Stimulated activated CD4-positive, alpha-beta T cell treated with anti-CD3 and anti-CD28 coated beads, TNF-alpha, amount 100 ng/mL, for 24 hours (primary cell): ENCODE results near the gene ARMC9.
"Not testable (repeated sequence)": the region's sequence is repeated elsewhere in the genome, so short reads cannot be mapped to it uniquely, and the experiment has no call there.

Experiments
- DNase-seq, 3 experiments: peaks; one replicate each; pipeline ENCODE4 v3.0.0-alpha.2; 2020; ENCODE audit warnings: low read depth in 3 of 3

The ARMC9 gene

DNA sequence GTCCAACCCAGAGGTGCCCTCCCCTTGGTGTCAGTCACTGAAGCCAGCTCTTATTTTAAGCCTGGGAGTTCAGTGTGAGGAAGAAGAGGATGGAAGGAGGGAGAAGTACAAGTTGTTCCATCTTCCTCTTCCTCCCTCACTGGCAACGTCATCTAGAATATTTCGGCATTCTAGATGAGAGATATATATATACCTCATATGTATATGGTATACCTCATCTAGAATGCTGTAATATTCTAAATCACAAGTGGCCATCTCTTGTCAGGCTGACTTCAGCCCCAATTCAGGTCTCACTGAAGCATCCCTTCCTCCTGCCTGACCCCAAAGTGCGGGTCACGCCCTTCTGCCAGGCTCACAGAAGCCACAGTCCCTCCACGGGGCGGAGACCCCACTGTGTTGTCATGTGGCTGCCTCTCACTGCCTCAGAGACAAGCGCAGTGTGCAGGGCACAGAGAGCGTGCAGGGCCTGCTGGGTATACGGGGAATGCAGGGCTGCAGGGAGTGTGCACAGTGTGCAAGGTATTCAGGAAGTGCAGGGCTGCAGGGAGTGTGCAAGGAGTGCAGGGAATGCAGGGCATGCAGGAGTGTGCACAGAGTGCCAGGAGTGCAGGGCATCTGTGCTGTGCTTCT, 164.2 kb downstream of the ARMC9 start:
- DNase-seq = no peak

DNA sequence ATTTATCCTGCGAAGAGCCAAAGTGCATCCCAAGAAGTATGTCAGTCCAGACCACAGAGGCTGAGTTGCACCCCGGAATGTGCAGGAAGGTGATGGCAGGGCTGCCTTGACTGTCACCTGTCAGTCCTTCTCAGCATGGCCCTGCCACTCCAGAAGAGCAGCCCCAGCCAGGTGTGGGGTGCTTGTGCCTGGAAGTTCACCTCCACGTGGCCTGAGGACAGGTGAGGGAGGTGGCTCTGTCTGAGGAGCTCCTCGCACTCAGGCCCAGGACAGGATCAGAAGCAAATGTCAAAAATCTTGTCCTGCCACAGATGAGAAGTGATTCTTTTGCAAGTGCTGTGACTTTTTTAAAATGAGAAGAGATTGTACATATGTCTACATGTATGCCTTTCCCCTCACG, 165.6 kb downstream of the ARMC9 start:
- no peak for DNase-seq

DNA sequence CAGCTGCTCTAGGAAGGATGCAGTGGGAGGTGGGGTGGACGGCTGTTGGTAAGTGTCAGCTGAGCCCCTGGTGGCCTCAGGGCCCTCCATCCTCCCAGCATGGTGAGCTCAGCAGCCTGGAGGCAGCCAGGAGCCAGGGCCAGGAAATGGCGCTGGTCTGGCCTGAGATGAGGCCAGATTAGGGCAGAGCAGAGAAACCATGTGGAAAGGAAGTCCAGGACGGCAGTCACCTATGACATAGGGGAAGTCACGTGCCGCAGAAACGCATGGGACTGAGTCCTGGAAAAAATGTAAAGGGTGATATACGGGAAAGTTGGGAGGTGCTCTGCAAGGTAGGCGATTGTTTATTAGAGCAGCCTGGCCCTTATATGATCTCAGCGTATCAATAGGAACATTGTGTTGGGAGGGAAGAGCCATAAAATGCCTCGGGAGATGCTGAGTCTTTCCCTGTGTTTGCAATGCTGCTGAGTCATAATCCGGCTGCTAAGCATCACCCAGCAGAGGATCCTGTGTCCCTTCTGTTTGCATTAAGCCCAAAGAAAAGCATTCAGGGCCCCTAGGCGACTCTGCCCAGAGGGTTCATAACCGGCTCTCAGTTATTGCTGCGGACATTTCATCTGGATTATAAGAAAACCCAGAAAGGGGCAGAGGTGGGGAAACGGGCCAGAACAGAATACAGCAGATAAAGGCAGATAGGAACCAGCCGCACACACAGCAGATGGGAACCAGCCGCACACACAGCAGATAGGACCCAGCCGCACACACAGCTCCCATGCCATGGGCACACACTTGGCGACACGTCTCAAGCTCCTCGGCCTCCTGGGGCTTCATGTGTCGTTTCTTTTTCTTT, 166.8 kb downstream of the ARMC9 start:
- DNase-seq = no peak

DNA sequence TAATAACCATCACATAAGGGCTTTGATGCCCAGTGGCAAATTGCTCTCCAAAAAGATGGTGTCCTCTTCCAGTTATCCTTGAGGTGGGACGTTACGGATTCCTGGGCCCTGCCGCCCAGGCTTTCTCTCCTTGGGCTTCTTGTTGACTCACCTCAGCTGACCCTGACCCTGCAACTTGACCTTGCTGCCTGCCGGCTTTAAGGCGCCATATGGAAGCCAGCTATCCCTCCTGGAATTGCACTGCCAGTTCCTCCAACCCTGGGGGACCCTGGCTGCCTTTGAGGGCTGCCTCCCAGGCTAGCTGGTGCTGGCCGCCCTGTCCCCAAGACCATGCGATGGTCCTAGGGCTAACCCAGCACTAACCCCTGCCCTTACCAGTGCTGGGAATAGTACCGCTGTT, 168.7 kb downstream of the ARMC9 start:
- no peak for DNase-seq

DNA sequence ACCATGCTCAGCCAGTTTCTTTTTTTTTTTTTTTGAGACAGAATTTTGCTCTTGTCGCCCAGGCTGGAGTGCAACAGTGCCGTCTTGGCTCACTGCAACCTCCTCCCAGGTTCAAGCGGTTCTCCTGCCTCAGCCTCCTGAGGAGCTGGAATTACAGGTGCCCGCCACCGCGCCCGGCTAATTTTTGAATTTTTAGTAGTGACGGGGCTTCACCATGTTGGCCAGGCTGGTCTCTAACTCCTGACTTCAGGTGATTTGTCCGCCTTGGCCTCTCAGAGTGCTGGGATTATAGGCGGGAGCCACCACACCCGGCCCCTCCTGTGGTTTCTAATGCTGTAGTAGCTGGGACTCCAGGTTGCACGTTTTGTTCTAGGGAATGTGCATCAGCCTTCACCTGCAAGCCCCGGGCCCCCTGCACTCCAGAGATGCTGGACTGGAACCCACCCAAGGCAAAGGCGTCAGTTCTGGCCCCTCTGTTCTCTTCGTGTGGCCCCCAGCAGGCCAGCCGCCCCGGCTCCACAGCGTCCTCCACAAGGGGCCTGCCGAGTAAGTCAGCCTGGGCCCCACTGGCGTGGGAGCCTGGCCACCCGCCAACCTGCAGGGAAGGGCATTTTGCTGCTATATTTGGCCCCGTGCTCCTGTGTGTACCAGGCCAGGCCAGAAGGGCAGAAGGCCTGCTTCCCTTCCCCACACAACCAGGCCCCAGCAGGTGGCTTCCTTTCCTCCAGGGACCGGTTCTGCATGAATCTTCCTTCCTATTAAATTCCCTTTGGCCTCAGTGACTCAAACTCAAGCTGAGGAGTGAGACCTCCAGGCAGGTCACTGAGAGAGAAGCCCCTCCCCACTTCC, 171.4 kb downstream of the ARMC9 start:
- no peak for DNase-seq

DNA sequence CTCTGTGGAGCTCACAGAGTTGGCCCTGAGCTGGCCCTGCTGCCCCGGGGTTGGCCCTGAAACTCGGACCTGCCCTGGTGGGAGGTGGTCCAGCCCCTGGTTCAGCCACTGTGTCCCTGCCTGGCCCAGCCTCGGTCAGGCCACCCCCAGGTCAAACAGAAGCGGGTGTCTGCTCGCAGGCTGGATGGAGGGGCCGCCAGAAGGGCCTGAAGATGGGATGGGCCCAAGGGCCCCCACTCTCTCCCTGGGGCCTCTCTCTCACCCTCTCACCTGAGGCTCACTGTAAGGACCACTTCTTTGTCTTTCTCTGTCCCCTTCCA, 172.0 kb downstream of the ARMC9 start:
- no peak for DNase-seq

DNA sequence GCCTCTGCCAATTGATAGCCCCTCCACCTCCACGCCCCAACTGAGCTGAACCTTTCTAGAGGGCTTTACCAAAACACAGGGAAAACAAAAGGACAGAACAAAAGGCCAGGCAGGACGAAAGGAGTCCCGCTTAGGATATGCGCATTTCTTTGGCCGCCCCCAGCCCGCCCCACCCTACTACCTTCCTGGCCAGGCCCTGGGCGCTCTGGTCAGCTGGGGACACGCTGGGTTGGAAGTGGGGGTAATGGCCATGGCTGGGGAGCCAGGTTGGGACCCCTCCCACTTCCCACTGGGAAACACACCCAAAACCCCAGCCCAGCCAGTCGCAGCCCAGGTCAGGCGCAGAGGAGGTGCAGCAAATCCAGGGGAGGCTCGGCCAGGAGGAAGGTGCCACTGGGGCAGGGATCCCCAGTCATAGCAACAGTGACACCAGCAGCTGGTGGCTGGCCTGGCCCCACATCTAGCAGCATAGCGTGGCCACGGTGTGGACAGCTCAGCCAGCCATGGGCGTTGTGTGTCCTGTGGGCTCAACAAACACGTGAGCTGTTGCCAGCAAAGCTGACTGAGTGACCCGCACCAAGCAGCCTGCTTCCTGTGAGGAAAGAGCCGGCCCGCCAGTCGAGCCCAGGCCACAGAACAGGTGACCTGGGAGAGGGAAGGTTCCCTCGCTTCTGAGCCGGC, 172.5 kb downstream of the ARMC9 start:
- DNase-seq = no peak

DNA sequence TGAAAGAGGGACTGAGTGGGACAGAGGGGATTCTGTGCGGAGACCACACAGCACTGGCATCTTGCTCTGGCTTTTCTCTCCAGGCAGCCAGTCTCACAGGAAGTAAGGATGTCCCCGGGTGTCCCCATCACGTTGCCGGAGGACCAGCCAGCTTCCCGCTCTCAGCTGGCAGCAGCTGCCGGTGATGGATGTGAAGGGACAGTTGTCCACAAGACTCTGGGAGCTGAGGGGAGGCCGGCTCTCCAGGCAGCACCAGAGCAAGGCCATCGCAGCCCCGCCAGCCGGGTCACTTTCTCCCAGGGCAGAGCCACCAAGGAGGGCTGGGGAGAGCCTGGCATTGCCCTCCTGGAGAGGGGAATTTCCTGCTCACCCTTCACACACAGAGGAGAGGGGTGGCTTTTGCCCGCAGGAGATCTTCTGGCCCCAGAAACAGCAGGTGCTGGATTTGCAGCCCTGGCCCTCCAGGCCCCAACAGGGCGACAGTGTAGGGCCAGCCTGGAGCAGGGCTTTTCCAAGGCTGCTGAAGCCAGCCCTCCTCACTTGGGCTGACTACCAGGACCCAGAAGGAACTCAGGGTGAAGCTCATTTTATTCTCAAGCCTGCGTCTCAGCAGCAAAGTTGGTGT, 173.1 kb downstream of the ARMC9 start:
- no peak for DNase-seq

DNA sequence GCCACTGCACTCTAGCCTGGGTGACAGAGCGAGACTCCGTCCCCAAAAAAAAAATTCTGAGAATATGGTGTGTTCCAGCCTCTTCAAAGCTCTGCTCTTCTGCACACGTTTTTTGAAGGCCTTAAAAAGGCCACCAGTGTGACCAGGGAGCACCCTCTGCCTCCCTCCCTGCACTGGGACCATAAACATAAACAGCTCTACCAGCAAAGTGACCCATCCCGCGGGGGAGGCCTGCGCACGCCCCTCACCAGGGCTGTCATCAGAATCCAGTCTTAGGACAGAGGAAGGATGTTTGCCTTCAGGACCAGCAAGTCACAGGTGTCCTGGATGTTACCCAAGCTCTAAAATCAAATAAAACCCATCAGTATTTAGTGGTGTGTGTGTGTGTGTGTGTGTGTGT, 173.9 kb downstream of the ARMC9 start:
- no peak for DNase-seq

DNA sequence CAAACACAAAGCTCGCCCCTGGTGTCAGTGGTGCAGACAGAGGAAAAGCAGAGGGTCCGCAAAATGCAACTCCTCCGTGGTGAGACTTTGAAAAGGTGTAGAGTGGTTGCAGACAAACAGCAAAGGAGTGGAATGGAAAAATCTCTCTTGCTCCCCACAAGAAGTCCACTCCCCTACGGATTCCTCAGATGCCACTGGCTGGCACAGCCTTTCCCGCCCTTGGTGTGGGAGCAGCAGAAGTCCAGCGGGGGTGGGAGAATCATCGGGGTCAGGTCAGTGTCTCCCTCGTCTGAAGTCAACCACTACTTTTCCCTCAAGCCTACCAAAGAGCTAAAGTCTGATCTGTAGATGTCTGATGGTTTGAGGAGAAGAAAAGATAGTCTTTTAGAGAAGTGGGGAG, 174.8 kb downstream of the ARMC9 start:
- no peak for DNase-seq

DNA sequence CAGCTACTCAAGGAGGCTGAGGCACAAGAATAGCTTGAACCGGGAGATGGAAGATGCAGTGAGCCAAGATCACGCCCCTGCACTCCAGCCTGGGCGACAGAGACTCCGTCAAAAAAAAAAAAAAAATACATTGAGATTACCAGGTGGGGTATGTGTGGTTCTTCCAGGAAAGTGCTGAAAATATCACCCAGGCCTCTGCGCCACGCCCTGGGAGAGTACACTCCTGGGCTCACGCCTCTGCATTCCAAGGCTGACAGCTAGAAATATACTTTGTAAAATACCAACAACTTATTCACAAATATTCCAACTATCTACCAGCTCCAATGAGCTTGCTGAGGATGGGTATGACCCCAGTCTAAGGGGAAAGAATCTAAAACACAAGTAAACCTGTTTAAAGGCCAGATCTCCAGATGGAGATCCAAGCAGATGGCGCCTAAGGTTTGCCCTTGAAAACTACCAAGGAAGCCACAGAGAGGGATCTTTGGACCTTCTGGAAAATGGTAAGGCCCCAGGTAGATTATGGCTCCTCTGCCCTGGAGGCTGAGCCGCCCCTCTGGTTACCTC, 175.4 kb downstream of the ARMC9 start:
- DNase-seq = no peak

DNA sequence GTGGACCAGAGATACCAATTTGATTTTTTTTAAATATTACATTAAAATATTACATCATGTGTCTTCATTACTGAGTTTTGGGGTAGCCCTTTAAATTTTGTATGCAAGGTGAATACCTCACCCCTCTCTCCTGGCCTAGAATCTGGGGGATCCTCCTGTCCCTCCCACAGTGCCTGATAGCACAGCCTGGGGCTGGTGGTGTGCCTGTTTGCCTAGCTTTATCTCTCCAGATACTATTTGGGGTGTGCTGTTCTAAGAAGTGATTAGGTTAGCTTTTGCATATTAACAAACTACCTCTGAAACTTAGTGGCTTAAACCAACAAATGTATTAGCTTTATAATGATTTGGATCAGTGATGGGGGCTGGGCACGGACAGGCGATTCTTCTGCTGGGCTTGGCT, 176.3 kb downstream of the ARMC9 start:
- no peak for DNase-seq

DNA sequence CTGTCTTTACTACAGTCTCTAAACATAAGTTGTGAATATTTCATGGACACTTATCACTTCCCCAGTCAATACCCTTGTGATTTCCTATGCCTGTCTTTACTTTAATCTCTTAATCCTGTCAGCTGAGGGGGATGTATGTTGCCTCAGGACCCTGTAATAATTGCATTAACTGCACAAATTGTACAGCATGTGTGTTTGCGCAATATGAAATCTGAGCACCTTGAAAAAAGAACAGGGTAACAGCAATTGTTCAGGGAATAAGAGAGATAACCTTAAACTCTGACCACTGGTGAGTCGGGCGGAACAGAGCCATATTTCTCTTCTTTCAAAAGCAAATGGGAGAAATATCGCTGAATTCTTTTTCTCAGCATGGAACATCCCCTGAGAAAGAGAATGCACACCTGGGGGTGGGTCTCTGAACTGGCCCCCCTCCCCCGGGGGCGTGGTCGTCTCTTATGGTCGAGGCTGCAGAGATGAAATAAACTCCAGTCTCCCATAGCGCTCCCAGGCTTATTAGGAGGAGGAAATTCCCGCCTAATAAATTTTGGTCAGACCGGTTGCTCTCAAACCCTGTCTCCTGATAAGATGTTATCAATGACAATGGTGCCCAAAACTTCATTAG, 177.7 kb downstream of the ARMC9 start:
- DNase-seq = not testable (repeated sequence)

DNA sequence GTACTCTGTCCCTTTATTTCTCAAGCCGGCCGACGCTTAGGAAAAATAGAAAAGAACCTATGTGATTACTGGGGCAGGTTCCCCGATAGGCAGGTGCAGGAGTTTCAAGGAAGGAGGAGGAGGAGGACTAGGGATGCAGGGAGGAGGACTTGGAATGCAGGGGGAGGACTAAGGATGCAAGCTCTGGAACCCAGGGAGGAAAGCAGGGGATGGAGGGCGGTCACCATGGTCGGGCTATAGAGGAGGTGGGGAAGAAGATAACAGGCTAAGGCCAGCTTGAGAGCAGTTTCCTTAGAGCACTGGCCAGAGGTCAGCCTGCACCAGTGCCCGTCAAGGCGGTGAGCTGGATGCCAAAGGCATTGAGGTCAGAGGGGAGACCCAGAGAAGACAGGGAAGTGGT, 178.4 kb downstream of the ARMC9 start:
- no peak for DNase-seq

DNA sequence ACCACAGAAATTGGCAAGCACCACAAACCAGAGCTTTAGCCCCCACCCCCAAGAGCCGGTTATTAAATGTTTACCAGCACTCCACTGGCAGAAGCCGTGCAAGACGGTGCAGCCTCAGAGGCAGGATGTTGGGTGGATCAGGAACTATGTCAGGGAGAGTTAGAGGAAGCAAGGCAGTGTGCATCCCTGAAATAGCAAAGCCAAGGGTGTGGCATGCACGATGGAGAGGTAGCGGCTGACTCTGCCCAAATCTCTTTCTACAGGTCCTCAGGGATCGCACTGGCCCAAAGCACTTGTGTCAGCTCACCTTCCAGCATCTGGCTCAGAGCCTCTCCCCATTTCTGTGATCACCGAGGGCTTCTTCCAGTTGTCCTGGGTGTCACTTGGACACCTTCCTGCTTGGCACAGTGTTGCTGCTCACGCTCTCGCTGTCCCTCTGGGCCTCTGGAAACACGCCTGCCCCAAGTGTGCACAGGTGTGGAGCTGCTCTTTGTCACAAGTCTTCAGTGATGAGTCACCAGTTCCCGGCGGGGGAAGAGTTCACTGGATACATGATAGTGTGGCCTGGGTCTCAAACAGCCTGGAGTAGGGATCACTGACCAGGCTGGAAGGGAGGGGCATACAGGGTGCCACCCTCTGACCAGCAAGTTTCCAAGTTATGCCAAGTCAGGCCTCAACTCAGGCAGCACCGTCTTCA, 179.7 kb downstream of the ARMC9 start:
- DNase-seq = no peak

DNA sequence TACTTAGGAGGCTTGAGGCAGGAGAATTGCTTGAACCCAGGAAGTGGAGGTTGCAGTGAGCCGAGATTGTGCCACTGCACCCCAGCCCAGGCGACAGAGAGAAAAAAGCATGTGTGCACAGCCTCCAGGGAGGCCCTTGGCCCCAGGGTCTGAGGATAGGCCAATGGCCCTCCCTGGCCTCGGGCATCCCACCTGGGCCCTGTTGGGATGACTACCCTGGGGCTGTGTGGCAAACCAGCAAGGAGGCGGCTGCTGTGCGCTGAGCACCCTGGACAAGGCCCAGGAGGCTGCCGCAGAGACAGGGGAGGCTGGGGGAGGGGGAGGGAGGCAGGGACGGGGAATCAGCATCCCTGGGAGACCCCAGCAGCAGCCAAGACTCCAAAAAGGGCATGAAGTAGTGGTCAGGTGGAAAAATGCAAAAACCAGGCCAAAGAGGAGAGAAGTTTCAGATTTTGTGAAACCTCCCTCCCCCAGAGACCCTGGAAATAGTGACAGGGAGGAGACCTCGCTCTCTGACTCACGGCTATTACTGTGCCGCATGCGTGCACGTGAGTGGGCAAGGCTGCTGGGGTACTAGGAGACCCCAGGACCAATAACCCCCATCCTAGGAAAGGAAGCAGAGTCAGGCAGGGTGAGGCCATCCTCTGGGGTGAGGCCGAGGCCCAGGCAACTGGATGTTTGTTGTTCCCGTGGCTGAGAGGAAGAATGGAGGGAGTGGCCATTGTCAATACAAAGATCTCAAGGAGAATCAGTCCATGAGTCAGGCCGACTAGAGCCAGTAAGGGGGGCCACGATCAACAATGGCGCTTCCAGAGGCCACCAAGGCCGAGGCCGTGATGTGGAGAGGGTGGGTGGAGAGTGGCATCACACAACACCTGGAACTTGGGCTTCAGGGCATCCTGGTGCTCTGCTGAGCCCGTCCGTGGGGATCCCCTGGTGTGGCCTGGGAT, 181.1 kb downstream of the ARMC9 start:
- DNase-seq = no peak

DNA sequence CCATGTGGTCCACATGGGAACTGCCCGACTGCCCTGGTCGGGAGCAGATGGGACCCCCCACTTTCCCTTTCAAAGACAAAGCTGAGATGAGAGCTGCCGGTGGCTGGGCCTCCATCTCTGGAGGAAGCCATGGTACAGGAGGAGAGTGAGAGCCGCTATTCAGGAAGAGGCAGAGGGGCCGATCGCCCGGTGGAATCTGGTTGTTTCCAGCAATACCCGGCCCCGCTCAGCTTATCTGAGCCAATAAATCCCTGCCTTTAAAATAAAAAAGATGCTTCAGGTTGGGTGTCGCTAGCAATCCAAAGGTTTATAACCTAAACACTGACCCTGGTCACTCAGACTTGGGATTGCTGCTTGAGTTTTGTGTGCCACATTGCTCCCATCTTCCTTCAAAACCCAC, 181.9 kb downstream of the ARMC9 start:
- no peak for DNase-seq

DNA sequence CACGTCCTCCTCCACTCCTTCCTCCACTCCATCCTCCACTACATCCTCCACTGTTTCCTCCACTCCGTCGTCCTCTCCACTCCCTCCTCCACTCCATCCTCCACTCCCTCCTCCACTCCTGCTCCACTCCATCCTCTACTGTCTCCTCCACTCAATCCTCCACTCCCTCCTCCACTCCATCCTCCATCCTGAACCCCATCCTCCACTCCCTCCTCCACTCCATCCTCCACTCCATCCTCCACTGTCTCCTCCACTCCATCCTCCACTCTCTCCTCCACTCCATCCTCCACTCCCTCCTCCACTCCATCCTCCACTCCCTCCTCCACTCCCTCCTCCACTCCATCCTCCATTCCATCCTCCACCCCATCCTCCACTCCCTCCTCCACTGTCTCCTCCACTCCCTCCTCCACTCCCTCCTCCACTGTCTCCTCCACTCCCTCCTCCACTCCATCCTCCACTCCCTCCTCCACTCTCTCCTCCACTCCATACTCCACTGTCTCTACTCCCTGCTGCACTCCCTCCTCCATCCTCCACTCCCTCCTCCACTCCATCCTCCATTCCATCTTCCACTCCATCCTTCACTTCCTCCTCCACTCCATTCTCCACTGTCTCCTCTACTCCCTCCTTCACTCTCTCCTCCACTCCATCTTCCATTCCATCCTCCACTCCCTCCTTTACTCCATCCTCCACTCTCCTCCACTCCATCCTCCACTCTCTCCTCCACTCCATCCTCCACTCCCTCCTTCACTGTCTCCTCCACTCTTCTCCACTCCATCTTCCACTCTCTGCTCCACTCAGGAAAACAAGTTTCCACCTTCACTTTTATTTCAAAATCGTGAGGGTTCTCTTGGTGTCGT, 182.8 kb downstream of the ARMC9 start:
- DNase-seq = no peak
